GM19452 (cell line): ENCODE results near the gene PCSK2.

Source experiments
- ATAC-seq: cut with Tn5 transposase; IDR thresholded peaks from one replicate; pipeline ENCODE4 v1.9.1; 2021; ENCODE audit not compliant: unreplicated experiment

Gene PCSK2

DNA sequence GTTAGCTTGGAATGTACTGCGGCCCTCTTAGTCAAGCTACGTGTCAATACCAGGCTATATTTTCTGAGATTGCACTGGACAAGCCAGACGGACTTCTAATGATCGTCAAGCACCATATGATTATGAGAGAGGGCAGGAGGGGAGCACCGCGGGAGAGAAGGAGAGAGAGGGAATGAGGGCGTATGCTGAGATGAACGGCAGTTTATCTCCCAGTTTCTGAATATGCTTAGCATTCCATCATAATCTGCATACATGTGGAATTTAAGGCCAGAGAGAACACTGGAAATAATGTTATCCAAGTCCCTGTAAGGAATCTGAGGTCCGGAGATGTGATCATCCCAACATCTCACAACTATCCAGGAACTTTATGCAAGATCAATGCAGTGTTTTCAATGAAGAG, 244.1 kb downstream of the PCSK2 start:
- no peak for ATAC-seq

DNA sequence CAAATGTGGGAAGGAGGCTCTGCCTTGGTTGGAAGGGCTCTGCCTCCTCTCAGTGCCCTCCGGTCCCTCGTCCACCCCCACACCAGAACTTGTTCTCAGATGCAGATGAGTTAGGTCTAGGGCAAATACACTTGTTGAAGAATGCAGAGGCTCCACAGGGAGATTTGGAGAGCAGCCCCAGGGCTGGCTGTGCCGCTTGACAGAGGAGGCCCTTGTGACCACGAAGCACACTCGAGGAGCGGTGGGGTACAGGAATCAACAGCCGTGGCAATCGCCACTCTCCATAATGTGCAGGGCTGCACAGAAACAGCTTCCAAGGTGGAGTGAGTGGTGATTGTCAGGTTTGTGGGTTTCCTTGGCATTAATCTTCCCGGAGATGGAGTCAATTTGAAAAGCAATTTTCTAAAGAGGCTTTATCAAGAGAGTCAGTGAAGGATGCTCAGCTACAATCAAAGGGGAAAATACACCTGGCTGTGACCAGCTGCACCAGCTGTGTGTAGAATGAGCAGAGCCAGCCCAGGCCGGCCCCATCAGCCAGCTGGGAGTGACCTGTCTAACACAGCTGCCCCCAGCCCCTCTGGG, 244.9 kb downstream of the PCSK2 start:
- no peak for ATAC-seq

DNA sequence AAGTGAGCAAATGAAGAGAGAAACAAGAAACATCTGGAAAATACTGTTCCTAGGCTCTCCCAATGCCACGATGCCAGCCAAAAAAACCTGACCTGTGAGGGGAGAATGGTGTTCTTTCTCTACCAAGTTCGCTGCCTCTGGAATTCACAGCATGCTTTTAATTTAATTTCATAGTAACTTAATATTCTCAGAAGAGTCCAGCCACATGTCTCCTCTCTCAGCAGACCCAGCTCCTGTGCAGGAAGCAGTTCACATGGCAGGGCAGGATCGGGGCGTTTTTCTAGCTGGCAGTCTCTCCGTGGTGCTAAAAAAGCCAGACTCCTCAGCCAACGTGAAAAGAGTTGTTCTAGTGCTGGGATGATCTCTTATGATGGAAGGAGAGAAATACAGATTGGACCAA, 246.8 kb downstream of the PCSK2 start:
- ATAC-seq: no peak

DNA sequence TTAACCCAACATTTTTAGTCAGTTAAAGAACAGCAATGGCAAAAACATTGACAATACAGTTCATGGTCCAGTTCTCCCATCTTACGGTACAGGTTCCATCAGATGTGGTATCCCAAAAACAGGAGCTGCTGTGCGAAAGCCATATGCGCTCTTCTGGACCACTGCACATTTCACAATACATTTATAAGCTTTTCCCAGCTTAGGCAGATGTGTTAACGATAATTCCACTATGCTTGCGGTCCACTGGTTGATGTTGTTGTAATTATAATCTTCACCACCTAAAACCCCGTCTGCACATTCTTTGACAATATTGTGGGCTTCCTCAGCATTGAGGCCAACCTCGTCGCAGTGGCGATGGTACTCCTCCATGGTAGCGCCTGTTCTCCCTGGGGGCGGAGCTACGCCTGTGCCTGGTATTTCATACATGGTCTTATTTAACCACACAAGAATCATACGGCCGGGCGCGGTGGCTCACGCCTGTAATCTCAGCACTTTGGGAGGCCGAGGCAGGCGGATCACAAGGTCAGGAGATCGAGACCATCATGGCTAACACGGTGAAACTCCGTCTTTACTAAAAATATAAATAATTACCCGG, 252.3 kb downstream of the PCSK2 start:
- ATAC-seq: no peak

DNA sequence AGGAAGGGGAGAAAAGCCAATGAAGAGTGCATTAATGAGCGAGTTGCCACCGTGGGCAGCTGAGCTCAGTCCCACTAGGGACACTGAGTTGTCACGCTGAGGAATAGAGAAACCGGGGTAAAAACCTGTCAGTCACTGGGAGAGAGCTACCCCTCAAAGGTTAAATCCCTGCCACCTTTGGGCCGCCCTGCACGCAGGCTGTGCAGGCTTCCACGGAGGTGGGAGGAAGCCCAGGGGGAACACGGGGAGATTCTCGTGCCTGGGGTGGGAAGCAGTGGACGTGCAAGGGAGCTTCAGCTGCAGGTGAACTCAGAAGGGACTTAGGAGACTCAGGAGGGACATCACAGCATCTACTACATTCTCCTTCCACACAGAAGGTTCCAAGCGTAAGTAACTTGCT, 253.9 kb downstream of the PCSK2 start:
- no peak for ATAC-seq

DNA sequence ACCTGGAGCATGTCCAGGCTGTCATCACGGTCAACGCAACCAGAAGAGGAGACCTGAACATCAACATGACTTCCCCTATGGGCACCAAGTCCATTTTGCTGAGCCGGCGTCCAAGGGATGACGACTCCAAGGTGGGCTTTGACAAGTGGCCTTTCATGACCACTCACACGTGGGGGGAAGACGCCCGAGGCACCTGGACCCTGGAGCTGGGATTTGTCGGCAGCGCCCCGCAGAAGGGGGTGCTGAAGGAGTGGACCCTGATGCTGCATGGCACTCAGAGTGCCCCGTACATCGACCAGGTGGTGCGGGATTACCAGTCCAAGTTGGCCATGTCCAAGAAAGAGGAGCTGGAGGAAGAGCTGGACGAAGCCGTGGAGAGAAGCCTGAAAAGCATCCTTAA, 254.8 kb downstream of the PCSK2 start:
- ATAC-seq: no peak

DNA sequence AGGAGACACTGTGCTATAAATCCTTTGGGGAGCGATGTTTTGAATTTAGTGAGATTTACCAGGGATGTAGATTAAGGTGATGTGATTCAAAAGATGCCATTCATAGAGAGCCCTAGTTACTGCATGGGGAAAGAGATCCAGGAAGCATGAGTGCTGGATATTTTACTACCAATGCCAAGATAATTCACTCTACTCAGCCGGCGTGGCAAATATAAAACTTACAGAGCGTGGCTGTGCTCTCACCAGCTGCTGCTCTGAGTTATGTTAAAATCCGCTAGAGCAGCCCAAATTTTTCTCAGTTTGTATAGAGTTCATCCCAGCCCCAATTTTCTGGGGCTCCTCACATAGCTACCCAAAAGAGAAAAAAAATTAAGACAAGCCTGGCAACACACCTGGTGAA, 255.7 kb downstream of the PCSK2 start:
- no peak for ATAC-seq

DNA sequence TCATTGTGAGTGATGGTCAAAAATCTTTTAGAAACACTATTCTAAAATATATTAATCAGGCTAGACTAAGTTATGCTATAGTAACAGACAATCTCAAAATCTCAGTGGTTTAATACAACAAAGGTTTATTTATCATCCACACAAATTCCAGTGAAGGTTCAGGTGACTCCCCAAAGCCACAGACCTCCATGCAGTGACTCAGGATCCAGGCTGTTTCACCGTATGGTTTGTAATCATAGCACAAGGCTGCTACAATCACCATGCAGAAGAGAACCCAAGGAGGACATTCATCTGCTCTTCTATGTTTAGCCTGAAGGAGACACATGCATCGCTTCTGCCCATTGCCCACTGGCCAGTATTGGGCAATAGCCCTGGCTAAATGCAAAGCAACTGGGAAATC, 258.2 kb downstream of the PCSK2 start:
- ATAC-seq: no peak

DNA sequence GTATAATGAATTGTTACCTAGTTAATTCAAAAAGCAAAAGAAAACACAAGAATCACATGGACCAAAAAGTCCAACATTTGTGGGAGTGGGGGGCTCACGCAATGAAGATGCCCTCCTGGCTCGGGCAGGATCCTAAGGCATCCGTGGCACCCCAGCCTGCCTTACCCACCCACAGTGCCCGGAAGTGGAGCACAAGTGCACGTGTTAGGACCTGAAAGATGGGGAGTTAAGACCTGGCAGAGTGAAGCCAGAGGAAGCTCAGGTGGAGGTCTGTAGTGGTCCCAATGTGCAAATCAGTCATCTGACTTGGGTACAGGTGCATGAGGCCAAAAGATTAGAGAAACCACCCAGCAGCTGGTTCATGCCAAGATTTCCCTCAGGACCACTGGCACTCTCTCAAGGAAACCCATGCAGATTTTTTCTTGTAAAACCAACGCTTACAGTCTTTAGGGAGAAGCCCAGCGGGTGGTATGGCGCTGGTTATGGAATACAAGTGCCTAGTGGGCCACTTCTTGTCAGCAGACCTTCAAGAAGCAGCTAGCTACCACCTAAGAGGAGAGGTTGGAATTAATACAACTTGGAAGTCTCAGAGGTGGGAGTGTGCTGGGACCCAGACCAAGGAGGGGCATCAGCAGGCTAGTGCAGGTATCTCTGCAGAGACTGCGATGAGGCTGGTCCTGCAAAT, 262.2 kb downstream of the PCSK2 start:
- ATAC-seq: no peak

DNA sequence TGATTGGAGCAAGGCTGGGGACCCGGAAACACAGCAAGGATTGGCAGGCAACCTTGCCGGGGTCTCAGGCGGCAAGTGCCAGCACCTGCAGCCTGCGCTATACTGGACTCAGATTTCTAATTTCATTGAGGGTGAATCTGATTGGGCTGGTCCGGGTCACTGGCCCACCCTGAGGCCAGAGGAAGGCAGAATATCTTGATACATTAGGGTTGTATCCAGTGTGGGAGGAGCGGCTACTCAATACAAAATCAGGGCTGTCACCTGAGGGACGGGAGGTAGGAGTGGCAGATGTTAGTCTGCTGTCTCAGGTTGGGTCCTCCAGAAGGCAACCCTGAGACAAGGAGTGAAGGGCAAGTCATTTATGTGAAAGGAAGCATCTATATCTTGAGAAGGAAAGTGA, 263.7 kb downstream of the PCSK2 start:
- ATAC-seq: no peak

DNA sequence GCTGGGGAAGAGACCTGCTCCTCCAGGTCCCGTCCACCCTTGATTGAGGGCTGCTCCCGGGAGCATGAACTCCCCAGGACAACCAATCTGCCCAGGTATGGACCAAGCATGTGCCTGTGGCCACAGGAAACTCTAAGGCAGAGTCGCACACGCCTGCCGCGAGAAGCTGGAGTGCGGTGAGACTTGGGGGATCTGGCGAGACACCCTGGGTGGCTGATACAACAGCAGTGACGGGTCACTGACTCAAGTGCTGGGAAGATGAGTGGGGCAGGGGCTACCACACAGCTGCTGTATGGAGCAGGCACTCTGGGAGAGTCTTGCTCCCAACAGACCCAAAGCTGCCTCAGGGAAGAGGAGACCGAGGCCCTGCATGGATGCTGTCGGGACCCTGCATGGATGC, 264.2 kb downstream of the PCSK2 start:
- ATAC-seq: no peak

DNA sequence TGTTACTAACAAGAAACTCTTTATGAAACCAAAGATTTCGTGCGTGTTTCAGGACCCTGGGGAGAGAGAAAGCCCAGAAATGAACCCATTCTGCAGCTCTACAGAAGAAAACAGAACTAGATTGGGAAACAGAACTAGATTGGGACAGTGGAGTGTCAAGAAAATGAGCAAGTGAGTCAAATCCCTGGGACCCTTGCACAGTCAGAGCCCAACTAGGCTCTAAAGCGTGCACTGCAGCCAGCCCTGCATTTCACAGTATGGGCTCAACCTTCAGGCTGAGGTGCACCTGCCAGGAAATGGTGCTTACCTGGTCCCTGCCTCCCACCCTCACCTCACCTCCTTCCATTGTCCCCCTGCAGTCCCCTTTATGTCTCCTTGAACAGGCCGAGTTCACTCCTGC, 264.6 kb downstream of the PCSK2 start:
- no peak for ATAC-seq

DNA sequence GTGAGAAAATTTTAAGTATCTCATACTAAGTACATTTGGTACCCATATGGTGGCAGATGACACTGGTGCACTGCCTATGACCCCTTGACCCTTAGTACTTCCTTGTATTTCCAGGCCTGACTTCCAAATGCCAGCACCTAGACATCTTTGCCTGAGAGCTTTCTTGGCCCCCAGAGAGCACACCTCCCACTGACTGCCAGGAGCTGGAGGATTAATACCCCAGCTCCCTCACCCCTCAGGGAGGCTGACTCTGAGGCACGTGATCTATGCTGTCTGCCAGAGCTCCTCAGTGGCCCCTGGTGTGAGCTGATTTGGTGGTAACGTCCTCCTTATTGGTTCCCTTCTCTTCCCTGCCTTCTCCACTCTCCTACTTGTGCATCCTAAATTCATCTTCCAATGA, 266.3 kb downstream of the PCSK2 start:
- no peak for ATAC-seq

DNA sequence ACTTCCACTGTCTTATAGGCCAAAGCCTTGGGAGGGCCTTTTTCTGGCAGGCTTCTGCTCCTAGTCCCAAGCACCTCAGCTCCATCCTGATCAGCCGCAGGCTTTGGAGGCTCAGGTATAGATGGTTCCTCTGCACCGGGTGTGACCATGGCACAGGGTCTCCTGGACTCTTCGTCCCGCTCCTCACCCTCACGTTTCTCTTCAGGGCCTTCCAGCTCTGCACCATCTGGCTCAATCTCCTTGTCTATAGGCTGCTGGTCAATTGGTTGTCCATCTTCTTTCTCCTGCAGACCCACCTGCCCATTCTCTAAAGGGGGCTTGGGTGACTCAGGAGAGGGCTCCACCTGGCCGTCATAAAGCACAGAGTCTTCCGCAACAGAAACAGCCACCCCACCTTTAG, 267.4 kb downstream of the PCSK2 start:
- no peak for ATAC-seq

DNA sequence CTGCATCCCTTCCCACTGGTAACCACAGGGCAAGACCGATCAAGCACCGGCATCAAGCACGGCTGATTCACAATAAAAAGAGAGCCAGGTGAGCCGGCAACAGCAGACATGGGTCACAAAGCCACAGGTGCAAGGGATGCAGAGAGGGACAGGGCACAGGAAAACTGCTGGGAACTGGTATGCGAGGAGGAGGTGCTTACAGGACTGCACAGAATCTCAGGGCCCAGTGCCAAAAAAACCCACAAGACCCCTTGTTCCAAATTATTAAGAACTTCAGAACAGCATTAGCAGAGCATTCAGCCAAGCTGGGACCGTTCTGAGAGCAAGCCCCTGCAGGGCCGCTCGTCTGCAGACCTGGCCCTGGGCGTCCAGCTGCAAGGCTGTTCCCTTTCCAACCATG, 269.0 kb downstream of the PCSK2 start:
- ATAC-seq: no peak

DNA sequence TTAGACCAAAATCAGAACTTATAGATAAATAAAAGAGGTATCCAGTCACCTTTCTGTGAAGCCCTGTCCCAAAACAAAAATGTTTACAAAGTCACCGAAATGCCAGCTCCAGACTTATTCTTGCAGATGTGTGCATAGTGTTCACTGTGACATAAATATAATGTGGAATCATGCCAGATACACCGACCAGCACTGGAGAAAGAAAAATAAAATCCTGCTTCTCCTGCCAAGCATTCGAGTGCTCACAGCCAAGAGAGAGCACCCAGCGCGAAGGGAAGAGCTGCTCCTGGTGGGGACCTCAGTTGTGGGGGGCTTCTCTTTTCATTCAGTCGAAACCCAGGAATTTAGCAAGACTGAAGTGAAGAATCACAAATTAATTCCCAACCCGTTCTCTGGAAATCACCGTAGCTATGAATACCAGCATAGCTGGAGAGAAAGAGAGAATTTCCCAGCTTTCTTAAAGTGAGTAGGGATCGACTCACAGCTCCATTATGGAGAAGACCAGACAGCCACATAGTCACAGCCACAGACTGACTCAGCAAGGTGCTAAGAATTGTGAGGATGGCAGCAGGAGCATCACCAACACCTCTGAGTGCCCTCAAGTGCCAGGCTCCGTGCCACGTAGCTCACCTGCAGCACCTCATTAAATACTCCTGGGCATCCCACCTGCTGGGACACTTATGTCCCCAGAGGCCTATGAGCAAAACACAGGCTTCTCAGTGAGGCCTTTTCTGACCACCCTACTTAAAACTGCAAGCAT, 271.2 kb downstream of the PCSK2 start:
- no peak for ATAC-seq

DNA sequence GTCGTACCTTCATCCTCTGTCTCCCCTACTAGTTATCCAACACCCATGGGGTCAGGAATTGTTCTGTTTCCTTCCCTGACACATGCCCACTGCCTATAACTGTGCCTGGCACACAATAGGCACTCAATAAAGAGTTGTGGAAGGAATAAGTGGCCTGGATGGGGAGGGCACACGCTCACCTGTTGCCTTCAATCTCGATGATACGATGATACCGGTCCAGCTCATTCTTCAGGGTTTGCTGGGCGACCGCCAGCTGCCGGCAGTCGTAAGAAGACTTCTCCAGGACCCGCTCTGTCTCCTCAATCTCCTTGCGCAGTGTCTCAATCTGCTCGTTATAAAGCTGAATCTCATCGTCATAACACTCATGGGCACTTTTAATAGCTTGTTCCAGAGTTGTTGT, 271.8 kb downstream of the PCSK2 start:
- no peak for ATAC-seq

DNA sequence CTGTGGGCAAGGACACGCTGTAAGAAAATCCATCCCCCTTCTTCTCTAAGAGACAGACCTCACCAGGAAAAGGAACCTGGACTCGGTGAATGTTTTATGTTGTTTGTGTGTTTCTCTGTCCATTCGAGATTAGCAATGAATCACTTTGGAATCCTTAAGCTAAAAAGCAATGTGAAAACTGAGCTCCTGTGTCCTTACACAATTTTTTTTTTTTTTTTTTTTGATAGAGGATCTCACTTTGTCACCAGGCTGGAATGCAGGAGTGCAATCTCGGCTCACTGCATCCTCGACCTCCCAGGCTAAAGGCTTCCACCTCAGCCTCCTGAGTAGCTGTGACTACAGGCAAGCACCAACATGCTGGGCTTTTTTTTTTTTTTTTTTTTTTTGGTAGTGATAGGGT, 272.2 kb downstream of the PCSK2 start:
- ATAC-seq: no peak

DNA sequence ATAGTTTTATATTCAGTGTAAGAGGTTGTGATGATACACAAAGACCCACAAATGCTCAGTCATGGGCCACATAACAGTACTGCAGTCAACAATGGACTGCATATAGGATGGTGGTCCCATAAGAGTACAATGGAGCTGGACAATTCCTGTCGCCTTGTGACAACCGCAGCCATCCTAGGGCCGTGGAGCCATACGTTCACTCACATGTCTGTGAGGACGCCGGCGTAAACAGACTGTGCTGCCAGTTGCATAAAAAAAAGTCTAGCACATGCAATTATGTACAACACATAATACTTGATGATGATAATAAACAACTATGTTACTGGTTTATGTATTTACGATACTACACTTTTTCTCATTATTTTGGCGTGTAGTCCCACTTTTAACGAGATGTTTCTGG, 273.4 kb downstream of the PCSK2 start:
- ATAC-seq: no peak

DNA sequence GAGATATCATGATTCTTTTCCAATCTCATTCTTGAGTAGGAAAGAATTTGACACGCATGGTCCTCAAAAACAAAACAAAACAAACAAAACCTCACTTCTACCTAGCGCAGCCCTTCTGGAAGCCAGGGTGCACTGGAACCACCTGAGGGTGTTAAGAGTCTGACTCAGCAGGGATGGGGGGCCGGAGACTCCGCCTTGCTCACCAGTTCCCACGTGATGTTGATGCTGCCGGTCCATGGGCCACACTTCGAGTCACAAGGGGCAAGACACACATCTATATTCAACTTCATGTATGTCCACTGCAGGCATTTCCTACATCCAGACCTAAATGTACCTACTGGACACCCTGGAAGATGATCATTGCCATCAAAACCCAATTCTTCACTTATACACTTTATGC, 274.0 kb downstream of the PCSK2 start:
- no peak for ATAC-seq

DNA sequence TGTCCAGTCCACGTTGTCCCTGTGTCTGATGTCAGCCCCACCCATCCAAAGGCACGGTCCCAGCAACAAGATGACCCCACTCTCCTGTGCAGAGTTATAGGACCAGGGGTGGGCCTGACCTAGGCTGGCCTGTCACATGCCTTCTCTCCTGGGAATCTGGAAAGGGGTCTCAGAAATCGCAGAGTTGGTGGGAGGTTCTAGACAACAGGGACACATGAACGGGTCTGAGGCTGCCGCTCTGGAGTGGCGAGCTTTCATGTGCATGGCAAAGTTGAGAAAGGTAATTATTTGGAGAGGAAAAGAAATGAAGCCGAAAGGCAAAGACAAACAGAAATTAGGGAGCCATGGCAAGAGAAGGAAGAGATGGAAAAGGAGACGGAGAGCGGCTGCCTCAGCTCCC, 274.9 kb downstream of the PCSK2 start:
- ATAC-seq: no peak

DNA sequence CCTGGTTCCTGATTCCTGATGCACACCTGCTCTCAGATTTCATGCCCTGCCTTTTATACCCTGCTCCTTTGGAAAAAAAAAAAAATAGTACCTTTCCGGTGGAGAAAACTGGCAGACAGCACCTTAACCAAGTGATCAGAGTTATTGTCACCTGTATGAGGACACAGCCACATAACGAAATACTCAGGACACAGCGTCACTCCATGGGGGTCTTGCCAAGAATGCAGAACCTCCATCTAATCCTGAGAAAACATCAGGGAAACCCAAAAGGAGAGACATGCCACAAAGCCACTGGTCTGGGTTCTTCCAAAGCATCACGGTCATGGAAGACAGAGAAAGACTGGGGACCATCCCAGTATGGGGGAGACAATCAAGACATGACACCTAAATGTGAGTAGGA, 275.3 kb downstream of the PCSK2 start:
- no peak for ATAC-seq
